SK-N-SH (cell line): Measurements from ENCODE around the gene CAPN3.

Source experiments
- ELF1 ChIP-seq: IDR thresholded peaks from 2 replicates; pipeline ENCODE4 v1.4.0; 2012
- FOXM1 ChIP-seq: IDR thresholded peaks from 2 replicates; pipeline ENCODE4 v1.4.0; 2012; ENCODE audit warnings: low read depth, mild to moderate bottlenecking
- MXI1 ChIP-seq: IDR thresholded peaks from 2 replicates; pipeline ENCODE4 v1.6.1; 2012; ENCODE audit warnings: mild to moderate bottlenecking, low read depth, low read length, improper control_type of control experiment
- NFIC ChIP-seq: IDR thresholded peaks from 2 replicates; pipeline ENCODE4 v1.4.0; 2012; ENCODE audit warnings: borderline replicate concordance
- POLR2AphosphoS5 ChIP-seq: IDR thresholded peaks from 2 replicates; pipeline ENCODE4 v1.6.1; 2012; ENCODE audit warnings: low read depth, low read length
- RAD21 ChIP-seq: IDR thresholded peaks from 2 replicates; pipeline ENCODE4 v1.6.1; 2012; ENCODE audit warnings: mild to moderate bottlenecking, low read length
- RFX5 ChIP-seq: IDR thresholded peaks from 2 replicates; pipeline ENCODE4 v1.6.1; 2012; ENCODE audit warnings: mild to moderate bottlenecking, improper control_type of control experiment, low read length
- SMC3 ChIP-seq: IDR thresholded peaks from 2 replicates; pipeline ENCODE4 v1.6.1; 2012; ENCODE audit warnings: low read depth, low read length, improper control_type of control experiment
- TAF1 ChIP-seq: IDR thresholded peaks from 2 replicates; pipeline ENCODE4 v1.6.1; 2012; ENCODE audit warnings: low read depth, mild to moderate bottlenecking, low read length, moderate library complexity, borderline replicate concordance
- TCF12 ChIP-seq: IDR thresholded peaks from 2 replicates; pipeline ENCODE4 v1.4.0; 2012
- TF ChIP-seq, protein P1 (sequence below): IDR thresholded peaks from 2 replicates; pipeline ENCODE4 v1.4.0; 2012; ENCODE audit warnings: low read depth
- TF ChIP-seq, protein P2 (sequence below): fragments of 200-600 bp; sonication (generic); IDR thresholded peaks from 2 replicates; pipeline ENCODE4 v1.6.1; 2017; ENCODE audit warnings: antibody characterized with exemption, mild to moderate bottlenecking, moderate library complexity

DNA sequence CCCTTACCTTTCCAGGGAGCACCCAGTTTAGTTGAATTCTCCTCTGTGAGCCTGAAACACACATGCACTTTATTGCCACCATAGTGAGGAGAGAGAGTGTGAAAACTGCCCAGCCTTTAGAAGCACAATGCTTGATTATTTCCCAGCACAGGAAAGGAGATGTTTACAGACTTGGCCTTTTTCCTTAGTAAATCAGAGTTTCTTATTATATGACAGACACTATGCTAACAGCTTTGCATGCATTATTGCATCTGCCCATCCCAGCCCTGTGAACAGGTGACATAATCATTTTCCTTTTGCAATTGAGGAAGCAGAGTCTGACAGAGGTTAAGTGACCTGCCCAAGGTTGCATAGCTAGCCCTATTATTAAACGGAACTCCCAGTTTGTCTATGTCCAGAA is 36.5 kb downstream of the CAPN3 start:
- TF ChIP-seq, protein P1, sequence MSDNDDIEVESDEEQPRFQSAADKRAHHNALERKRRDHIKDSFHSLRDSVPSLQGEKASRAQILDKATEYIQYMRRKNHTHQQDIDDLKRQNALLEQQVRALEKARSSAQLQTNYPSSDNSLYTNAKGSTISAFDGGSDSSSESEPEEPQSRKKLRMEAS: no peak
- TF ChIP-seq SMC3 (no peak), RAD21 (no peak), TCF12 (no peak), POLR2AphosphoS5 (no peak), TAF1 (no peak), NFIC (no peak), ELF1 (no peak), MXI1 (no peak), FOXM1 (no peak), RFX5 (no peak)
- TF ChIP-seq, protein P2, sequence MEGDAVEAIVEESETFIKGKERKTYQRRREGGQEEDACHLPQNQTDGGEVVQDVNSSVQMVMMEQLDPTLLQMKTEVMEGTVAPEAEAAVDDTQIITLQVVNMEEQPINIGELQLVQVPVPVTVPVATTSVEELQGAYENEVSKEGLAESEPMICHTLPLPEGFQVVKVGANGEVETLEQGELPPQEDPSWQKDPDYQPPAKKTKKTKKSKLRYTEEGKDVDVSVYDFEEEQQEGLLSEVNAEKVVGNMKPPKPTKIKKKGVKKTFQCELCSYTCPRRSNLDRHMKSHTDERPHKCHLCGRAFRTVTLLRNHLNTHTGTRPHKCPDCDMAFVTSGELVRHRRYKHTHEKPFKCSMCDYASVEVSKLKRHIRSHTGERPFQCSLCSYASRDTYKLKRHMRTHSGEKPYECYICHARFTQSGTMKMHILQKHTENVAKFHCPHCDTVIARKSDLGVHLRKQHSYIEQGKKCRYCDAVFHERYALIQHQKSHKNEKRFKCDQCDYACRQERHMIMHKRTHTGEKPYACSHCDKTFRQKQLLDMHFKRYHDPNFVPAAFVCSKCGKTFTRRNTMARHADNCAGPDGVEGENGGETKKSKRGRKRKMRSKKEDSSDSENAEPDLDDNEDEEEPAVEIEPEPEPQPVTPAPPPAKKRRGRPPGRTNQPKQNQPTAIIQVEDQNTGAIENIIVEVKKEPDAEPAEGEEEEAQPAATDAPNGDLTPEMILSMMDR: no peak
